MM.1S (cell line): ENCODE measurements around the gene PEX14.

Experiments used
- DNase-seq: peaks from one replicate; pipeline ENCODE4 v3.0.0-alpha.2; 2015
- H2AFZ ChIP-seq: fragments of 300-600 bp; sonication (generic); 2 replicates; pipeline ENCODE4 v1.6.0; 2016; ENCODE audit warnings: antibody characterized with exemption, low read length
- H3F3A ChIP-seq: fragments of 300-600 bp; sonication (generic); 2 replicates; pipeline ENCODE4 v1.6.1; 2016; ENCODE audit warnings: mild to moderate bottlenecking, antibody characterized with exemption, low read length, moderate library complexity, mixed read lengths; ENCODE audit not compliant: insufficient read depth
- H3K27ac ChIP-seq: fragments of 300-600 bp; sonication (generic); 2 replicates; pipeline ENCODE4 v1.5.1; 2016; ENCODE audit warnings: mild to moderate bottlenecking, low read length
- H3K27me3 ChIP-seq: fragments of 300-600 bp; sonication (generic); replicated peaks from 2 replicates; pipeline ENCODE4 v1.6.0; 2016; ENCODE audit warnings: low read length; ENCODE audit not compliant: insufficient read depth
- H3K36me3 ChIP-seq: fragments of 300-600 bp; sonication (generic); replicated peaks from 2 replicates; pipeline ENCODE4 v1.6.1; 2016; ENCODE audit warnings: mild to moderate bottlenecking, low read length, mixed read lengths; ENCODE audit not compliant: insufficient read depth
- H3K4me1 ChIP-seq: fragments of 300-600 bp; sonication (generic); 2 replicates; pipeline ENCODE4 v1.6.1; 2016; ENCODE audit warnings: low read length, mixed read lengths
- H3K4me2 ChIP-seq: fragments of 300-600 bp; sonication (generic); 2 replicates; pipeline ENCODE4 v1.6.0; 2016; ENCODE audit warnings: low read depth, low read length
- H3K4me3 ChIP-seq: fragments of 300-600 bp; sonication (generic); 2 replicates; pipeline ENCODE4 v1.5.1; 2016; ENCODE audit warnings: low read length, mixed read lengths
- H3K79me2 ChIP-seq: fragments of 300-600 bp; sonication (generic); 2 replicates; pipeline ENCODE4 v1.6.1; 2016; ENCODE audit warnings: mixed run types, low read length, mixed read lengths
- H3K9ac ChIP-seq: fragments of 300-600 bp; sonication (generic); 2 replicates; pipeline ENCODE4 v1.6.1; 2016; ENCODE audit warnings: low read length, mixed read lengths
- H3K9me2 ChIP-seq: fragments of 300-600 bp; sonication (generic); replicated peaks from 2 replicates; pipeline ENCODE4 v1.6.1; 2016; ENCODE audit warnings: mild to moderate bottlenecking, low read length, mixed read lengths; ENCODE audit not compliant: insufficient read depth
- H3K9me3 ChIP-seq: fragments of 300-600 bp; sonication (generic); replicated peaks from 2 replicates; pipeline ENCODE4 v1.6.1; 2016; ENCODE audit warnings: mild to moderate bottlenecking, low read length, mixed read lengths; ENCODE audit not compliant: insufficient read depth
- H4K20me1 ChIP-seq: fragments of 300-600 bp; sonication (generic); 2 replicates; pipeline ENCODE4 v1.6.1; 2016; ENCODE audit warnings: mild to moderate bottlenecking, low read length, moderate library complexity, mixed read lengths; ENCODE audit not compliant: insufficient read depth
- CTCF ChIP-seq: fragments of 300-600 bp; sonication (generic); IDR thresholded peaks from 2 replicates; pipeline ENCODE4 v1.5.1; 2016; ENCODE audit warnings: antibody characterized with exemption, low read length, mixed read lengths
- EZH2 ChIP-seq: fragments of 300-600 bp; sonication (generic); optimal IDR thresholded peaks from 2 replicates; pipeline ENCODE3; 2017; ENCODE audit warnings: low read depth, mild to moderate bottlenecking, antibody characterized with exemption, low read length, mixed read lengths
- EZH2phosphoT487 ChIP-seq: fragments of 300-600 bp; sonication (generic); IDR thresholded peaks from 2 replicates; pipeline ENCODE4 v1.6.1; 2018; ENCODE audit warnings: antibody characterized with exemption, low read length

The PEX14 gene

GRCh38 chr1:10644307-10645128 is 169.8 kb downstream of the PEX14 start:
- Histone ChIP-seq H2AFZ (no peak overlapping the region), H3F3A (no peaks in the 10 kb centered on the region), H3K9me2 (no peaks in the 10 kb centered on the region), H3K36me3 (no peaks in the 10 kb centered on the region), H3K4me3 (no peak overlapping the region), H4K20me1 (no peaks in the 10 kb centered on the region; the same call in 1 of the 2 replicates), H3K4me2 (no peak overlapping the region), H3K27me3 (peaks cover 81% of the 10 kb centered on the region), H3K27ac (no peak overlapping the region), H3K79me2 (no peaks in the 10 kb centered on the region), H3K4me1 (no peaks in the 10 kb centered on the region), H3K9ac (no peak overlapping the region), H3K9me3 (no peaks in the 10 kb centered on the region)
- no peak for TF ChIP-seq EZH2
- TF ChIP-seq EZH2phosphoT487, result no peak
- no peak for TF ChIP-seq CTCF
- no peak for DNase-seq

- Histone ChIP-seq H3K9me3 (no peaks in the 10 kb centered on the region), H3F3A (no peaks in the 10 kb centered on the region), H3K9ac (no peak overlapping the region), H3K9me2 (no peaks in the 10 kb centered on the region), H3K4me2 (no peak overlapping the region), H3K4me3 (no peak overlapping the region), H3K27me3 (peaks cover 87% of the 10 kb centered on the region), H3K79me2 (no peaks in the 10 kb centered on the region), H3K27ac (no peak overlapping the region), H4K20me1 (no peaks in the 10 kb centered on the region; the same call in 1 of the 2 replicates), H3K4me1 (no peaks in the 10 kb centered on the region), H3K36me3 (no peaks in the 10 kb centered on the region), H2AFZ (no peak overlapping the region)
- TF ChIP-seq EZH2 (no peak), EZH2phosphoT487 (no peak), CTCF (no peak)
- DNase-seq, result no peak
Observed at GRCh38 chr1:10646347-10646861, 171.7 kb downstream of the PEX14 start.

GRCh38 chr1:10647414-10648170 is 172.8 kb downstream of the PEX14 start:
- no peak for TF ChIP-seq CTCF
- TF ChIP-seq EZH2, result no peak
- TF ChIP-seq EZH2phosphoT487, result no peak
- Histone ChIP-seq H4K20me1 (no peaks in the 10 kb centered on the region; the same call in 1 of the 2 replicates), H2AFZ (no peak overlapping the region), H3K27ac (no peak overlapping the region), H3K79me2 (no peaks in the 10 kb centered on the region), H3K4me1 (no peaks in the 10 kb centered on the region), H3K4me3 (no peak overlapping the region), H3K4me2 (no peak overlapping the region), H3K36me3 (no peaks in the 10 kb centered on the region), H3K9me3 (no peaks in the 10 kb centered on the region), H3F3A (no peaks in the 10 kb centered on the region), H3K9me2 (no peaks in the 10 kb centered on the region), H3K9ac (no peak overlapping the region), H3K27me3 (peaks cover 90% of the 10 kb centered on the region)
- no peak for DNase-seq
